ENCODE results near the gene LPAR5.

LPAR5 gene

DNA sequence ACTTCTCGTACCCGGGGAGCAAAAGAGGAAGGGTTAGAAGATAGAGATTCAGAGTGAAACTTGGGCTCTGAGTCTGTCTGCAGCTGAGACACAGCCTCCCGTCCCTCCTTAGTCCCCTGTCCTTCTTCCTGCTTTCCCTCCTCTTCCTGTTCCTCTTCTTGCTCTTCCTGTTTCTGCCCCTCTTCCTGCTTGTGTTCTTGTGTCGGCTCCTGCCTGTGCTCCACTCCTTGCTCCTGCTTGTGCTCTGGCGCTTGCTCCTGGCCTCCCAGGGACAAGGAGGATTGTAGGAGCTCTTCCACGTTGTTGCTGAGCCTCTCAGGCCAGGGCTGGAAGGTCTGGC lies 8.5 kb upstream of the LPAR5 start:
- H3K4me3 ChIP-seq, result peak overlapping the region; percentile 12 to 63 (median 30); a peak in 14 of 20 replicates
- peak overlapping the region; percentile 60 to 90 (median 82) for H3K27ac ChIP-seq
- H3K27me3 ChIP-seq, result no peaks in the 10 kb centered on the region
- peak overlapping the region; percentile 62 to 92 (median 81) for H3K4me2 ChIP-seq
- H3K4me1 ChIP-seq, result peaks cover 28 to 70% (median 48%) of the 10 kb centered on the region in 10 experiments
- H3K9ac ChIP-seq, result peak overlapping the region; percentile 47 to 81 (median 74)
- H4K20me1 ChIP-seq, result no peaks in the 10 kb centered on the region
- TF ChIP-seq Cebpa-rat (IDR thresholded peaks at IDR 0.05), result no peak
- H3K36me3 ChIP-seq, result peaks cover 7 to 37% (median 18%) of the 10 kb centered on the region in 11 experiments; a peak in 19 of 22 replicates
- peaks cover 0 to 46% (median 34%) of the 10 kb centered on the region in 11 experiments; a peak in 16 of 22 replicates for H3K9me3 ChIP-seq (replicated peaks in 1 of 11)

DNA sequence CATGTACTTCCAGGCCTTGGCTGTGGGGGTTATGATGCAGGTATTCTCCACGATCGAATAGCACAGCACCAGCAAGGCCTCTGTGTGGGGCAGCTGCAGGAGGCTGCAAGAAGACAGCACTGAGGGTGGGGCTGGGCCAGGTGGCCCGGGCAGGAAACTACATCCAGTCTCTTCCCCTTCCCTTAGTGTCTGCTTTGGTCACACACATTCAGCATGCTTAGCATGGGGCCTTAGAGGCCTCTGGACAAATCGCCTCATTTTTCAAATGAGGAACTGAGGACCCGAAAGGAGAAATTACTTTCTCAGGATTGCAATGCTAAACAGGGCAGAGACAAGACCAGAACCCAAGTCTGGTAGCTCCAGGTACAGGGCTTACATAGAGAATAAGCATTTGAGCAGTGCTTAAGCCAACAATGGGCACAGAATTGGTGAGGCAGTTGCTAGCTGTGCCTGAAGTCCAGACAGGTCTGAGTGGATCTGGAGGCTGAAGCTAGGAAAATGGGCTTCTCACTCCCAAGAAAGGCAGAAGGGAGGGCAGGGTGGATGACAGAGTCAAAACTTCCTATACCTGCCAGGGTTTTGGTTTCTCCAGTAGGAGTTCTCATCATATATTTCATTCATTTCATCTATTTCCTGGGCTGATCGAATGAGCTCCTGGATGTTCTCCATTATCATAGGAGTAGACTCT lies 8.0 kb upstream of the LPAR5 start:
- no peak for TF ChIP-seq Cebpa-rat (IDR thresholded peaks at IDR 0.05)
- Histone ChIP-seq H3K4me2 (peak overlapping the region; percentile 62 to 92 (median 81)), H3K27me3 (no peaks in the 10 kb centered on the region), H3K9ac (peak overlapping the region; percentile 47 to 81 (median 70); a peak in 18 of 22 replicates), H3K9me3 (replicated peaks in 1 of 11) (peaks cover 0 to 46% (median 34%) of the 10 kb centered on the region in 11 experiments; a peak in 16 of 22 replicates), H3K4me3 (peak overlapping the region; percentile 12 to 63 (median 28); a peak in 12 of 20 replicates), H3K36me3 (peaks cover 6 to 32% (median 17%) of the 10 kb centered on the region in 11 experiments; a peak in 19 of 22 replicates), H3K4me1 (peaks cover 33 to 75% (median 53%) of the 10 kb centered on the region in 10 experiments), H3K27ac (peak overlapping the region; percentile 60 to 90 (median 82); a peak in 21 of 22 replicates), H4K20me1 (no peaks in the 10 kb centered on the region)

- Histone ChIP-seq H3K27me3 (no peaks in the 10 kb centered on the region), H4K20me1 (no peaks in the 10 kb centered on the region), H3K4me2 (peak overlapping the region in 3 of 11 experiments; percentile 89 to 98 (median 92); a peak in 5 of 22 replicates), H3K4me3 (no peak overlapping the region), H3K4me1 (peaks cover 59 to 91% (median 73%) of the 10 kb centered on the region in 10 experiments), H3K9ac (no peak overlapping the region), H3K36me3 (peaks cover 0 to 12% (median 0%) of the 10 kb centered on the region in 11 experiments; a peak in 4 of 22 replicates), H3K27ac (no peak overlapping the region), H3K9me3 (replicated peaks in 1 of 11) (peaks cover 0 to 44% (median 34%) of the 10 kb centered on the region in 11 experiments; a peak in 16 of 22 replicates)
- TF ChIP-seq Cebpa-rat (IDR thresholded peaks at IDR 0.05), result no peak
These were observed 5.4 kb upstream of the LPAR5 start for GRCh38 chr12:6641131-6641530.

GRCh38 chr12:6640497-6640896 lies 4.7 kb upstream of the LPAR5 start:
- Histone ChIP-seq H3K4me1 (peaks cover 66 to 97% (median 79%) of the 10 kb centered on the region in 10 experiments), H3K9me3 (replicated peaks in 1 of 11) (peaks cover 0 to 44% (median 34%) of the 10 kb centered on the region in 11 experiments; a peak in 16 of 22 replicates), H3K4me2 (peak overlapping the region in 8 of 11 experiments; percentile 89 to 100 (median 98); a peak in 12 of 22 replicates), H3K4me3 (no peak overlapping the region), H3K27me3 (no peaks in the 10 kb centered on the region), H3K27ac (no peak overlapping the region), H3K9ac (no peak overlapping the region), H3K36me3 (peaks cover 0 to 12% (median 0%) of the 10 kb centered on the region in 11 experiments; a peak in 3 of 22 replicates), H4K20me1 (no peaks in the 10 kb centered on the region)
- TF ChIP-seq Cebpa-rat (IDR thresholded peaks at IDR 0.05), result no peak

- Histone ChIP-seq H3K27me3 (no peaks in the 10 kb centered on the region), H3K27ac (peak overlapping the region; percentile 66 to 94 (median 80)), H3K4me1 (peaks cover 69 to 98% (median 80%) of the 10 kb centered on the region in 10 experiments), H3K4me3 (peak overlapping the region; percentile 5 to 47 (median 32); a peak in 12 of 20 replicates), H3K36me3 (peaks cover 0 to 12% (median 0%) of the 10 kb centered on the region in 11 experiments; a peak in 3 of 22 replicates), H3K9ac (peak overlapping the region; percentile 45 to 74 (median 67)), H4K20me1 (no peaks in the 10 kb centered on the region), H3K4me2 (peak overlapping the region; percentile 89 to 100 (median 96)), H3K9me3 (replicated peaks in 1 of 11) (peaks cover 0 to 33% (median 22%) of the 10 kb centered on the region in 11 experiments; a peak in 16 of 22 replicates)
- TF ChIP-seq Cebpa-rat (IDR thresholded peaks at IDR 0.05), result no peak
These were observed 3.5 kb upstream of the LPAR5 start for GRCh38 chr12:6639151-6639801.

DNA sequence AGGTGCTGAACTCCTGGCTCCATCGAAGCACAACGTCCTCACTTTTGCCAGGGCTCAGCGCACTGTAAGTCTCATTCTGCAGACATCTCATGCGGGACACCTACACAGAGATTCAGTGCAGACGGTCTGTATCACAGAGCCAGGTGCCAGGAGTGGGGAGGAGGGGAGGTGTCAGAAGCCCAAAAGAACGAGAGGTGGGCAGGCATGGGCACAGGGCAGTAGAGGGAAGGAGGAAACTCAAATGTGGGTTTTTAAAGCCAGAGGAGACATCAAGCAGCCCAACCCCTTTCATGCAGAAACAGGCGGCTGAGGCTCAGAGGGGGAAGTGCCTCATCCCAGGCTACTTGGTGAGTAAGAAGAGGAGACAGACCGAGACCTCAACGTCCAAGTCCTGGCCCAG lies 2.5 kb upstream of the LPAR5 start:
- TF ChIP-seq Cebpa-rat (IDR thresholded peaks at IDR 0.05), result no peak
- peaks cover 70 to 100% (median 80%) of the 10 kb centered on the region in 10 experiments for H3K4me1 ChIP-seq
- no peaks in the 10 kb centered on the region for H4K20me1 ChIP-seq
- H3K27me3 ChIP-seq, result no peaks in the 10 kb centered on the region
- peaks cover 0 to 7% (median 0%) of the 10 kb centered on the region in 11 experiments; a peak in 1 of 22 replicates for H3K36me3 ChIP-seq
- H3K9ac ChIP-seq, result peak overlapping the region; percentile 45 to 74 (median 67); a peak in 20 of 22 replicates
- H3K4me3 ChIP-seq, result peak overlapping the region; percentile 12 to 47 (median 32); a peak in 9 of 20 replicates
- peak overlapping the region; percentile 66 to 94 (median 80) for H3K27ac ChIP-seq
- peaks cover 0 to 23% (median 14%) of the 10 kb centered on the region in 11 experiments; a peak in 16 of 22 replicates for H3K9me3 ChIP-seq (replicated peaks in 1 of 11)
- peak overlapping the region; percentile 89 to 100 (median 96) for H3K4me2 ChIP-seq

DNA sequence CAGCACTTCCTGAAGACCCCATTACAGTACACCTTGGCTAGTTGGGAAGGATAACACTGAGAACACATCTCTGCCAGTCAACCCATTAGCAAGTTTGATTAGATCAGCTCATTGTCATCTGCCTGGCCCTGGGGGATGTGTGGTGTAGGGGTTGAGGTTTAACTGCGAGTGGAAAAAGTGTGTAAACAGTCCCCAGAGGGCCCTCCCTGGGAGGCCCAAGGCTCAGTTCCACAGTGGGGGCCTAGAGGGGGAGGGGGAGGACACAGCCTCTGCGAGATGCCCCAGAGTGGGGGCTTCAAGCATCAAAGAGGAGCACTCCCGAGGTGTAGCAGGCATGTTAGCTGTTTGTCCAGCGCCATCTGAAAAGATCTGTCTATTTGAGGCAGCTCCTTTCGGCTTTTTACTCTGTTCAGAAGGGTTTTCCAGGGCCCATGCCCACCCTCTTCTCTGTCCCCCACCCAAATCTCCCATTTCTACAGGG lies 344 bp downstream of the LPAR5 start:
- peak overlapping the region; percentile 64 to 96 (median 86) for H3K27ac ChIP-seq
- H3K36me3 ChIP-seq, result no peaks in the 10 kb centered on the region
- peak overlapping the region; percentile 35 to 59 (median 50); a peak in 18 of 20 replicates for H3K4me3 ChIP-seq
- peaks cover 95 to 100% (median 100%) of the 10 kb centered on the region in 10 experiments for H3K4me1 ChIP-seq
- peak overlapping the region; percentile 89 to 100 (median 96) for H3K4me2 ChIP-seq
- no peaks in the 10 kb centered on the region for H3K9me3 ChIP-seq (replicated peaks in 1 of 11)
- peak overlapping the region; percentile 56 to 86 (median 69) for H3K9ac ChIP-seq
- no peak for TF ChIP-seq Cebpa-rat (IDR thresholded peaks at IDR 0.05)
- H4K20me1 ChIP-seq, result no peaks in the 10 kb centered on the region
- H3K27me3 ChIP-seq, result no peaks in the 10 kb centered on the region

- Histone ChIP-seq H4K20me1 (0 out of 22 replicates have a peak, but pooled peaks cover 0 to under 1% (median 0%) of the 10 kb centered on the region in 11 experiments), H3K27me3 (no peaks in the 10 kb centered on the region), H3K4me3 (peak overlapping the region; percentile 50 to 69 (median 60)), H3K4me1 (peaks cover 96 to 100% (median 99%) of the 10 kb centered on the region in 10 experiments), H3K9me3 (replicated peaks in 1 of 11) (no peaks in the 10 kb centered on the region), H3K36me3 (no peaks in the 10 kb centered on the region; a peak in 1 of 22 replicates), H3K4me2 (peak overlapping the region; percentile 89 to 100 (median 96)), H3K9ac (peak overlapping the region; percentile 72 to 86 (median 80)), H3K27ac (peak overlapping the region; percentile 68 to 96 (median 86))
- no peak for TF ChIP-seq Cebpa-rat (IDR thresholded peaks at IDR 0.05)
These were observed 3.5 kb downstream of the LPAR5 start for GRCh38 chr12:6632026-6632983.

Data from BLaER1 treated with 17β-estradiol and CSF1 and Interleukin-3, amounts not matched to agents 10 nM and 100 nM (cell line).